Fibroblast of the aortic adventitia (primary cell): ENCODE results near the gene ZNF778. TPM values are rescaled to one million over a fixed set of nuclear protein-coding genes. Genes with fewer than 3 reads are reported as not detected.

Experiments used
- DNase-seq: peaks from one replicate; pipeline ENCODE4 v3.0.0-alpha.2; 2010; ENCODE audit warnings: low read depth
- H3K4me3 ChIP-seq: 2 replicates; pipeline ENCODE4 v1.5.1; 2011; ENCODE audit warnings: low read depth, mild to moderate bottlenecking, control low read depth, low read length, moderate library complexity
- total RNA-seq: library from RNA; depleted of rRNA; stranded (reverse); fragments of >200 nt; gene quantifications from 2 replicates; pipeline ENCODE4 v1.2.3, GENCODE V29; 2012; ENCODE audit warnings: low replicate concordance
- TF ChIP-seq, protein P1 (sequence below): IDR thresholded peaks from 2 replicates; pipeline ENCODE4 v1.5.1; 2011; ENCODE audit warnings: mild to moderate bottlenecking, low read length, control low read depth, inconsistent platforms; ENCODE audit not compliant: insufficient read depth

Gene ZNF778
- 8.0 and 13.8 TPM in 2 replicates for total RNA-seq

DNA sequence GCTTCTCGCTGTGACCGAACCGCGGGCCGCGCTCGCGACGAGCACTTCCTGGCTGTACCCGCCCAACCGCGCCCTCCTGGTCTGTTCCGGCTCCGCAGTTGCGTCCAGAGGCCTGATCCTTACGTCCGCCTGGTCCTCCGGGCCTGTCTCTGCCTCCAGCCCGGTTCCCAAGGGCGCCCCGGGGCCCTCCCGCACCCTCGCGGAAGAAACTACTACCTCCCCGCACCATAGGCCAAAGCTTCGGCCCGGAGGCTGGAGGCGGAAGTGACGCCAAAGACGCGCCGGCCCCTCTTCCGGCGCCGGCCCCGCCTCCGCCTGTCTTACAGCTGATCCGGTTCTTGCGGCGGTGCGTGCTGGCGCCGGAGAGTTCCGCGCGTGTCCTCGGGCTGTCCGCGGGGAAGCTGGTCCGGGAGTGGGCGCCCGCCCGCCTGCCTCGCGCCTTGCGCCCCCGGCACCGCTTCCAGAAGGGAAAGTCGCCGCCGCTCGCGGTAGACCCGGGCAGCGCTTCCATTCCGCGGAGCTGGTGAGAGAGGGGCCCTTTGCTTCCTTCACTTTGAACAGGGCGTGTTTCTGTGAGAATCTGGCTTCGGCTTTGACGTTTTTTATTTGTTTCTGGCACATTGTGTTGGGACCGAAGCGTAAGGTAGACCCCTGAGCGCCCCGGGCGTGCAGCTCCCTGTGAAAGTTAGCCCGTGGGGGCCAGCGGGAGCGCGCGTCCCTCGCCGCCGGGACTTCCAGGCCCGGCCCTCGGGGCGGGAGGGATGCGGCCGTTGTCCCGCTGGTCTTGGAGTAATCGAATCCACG lies at the start of gene ZNF778:
ZNF778 (plus strand) TSS at position 316 of the 804 bp plus-strand sequence. CDS start 3,425 bp downstream, outside the sequence.
- peak; percentile 76 for DNase-seq
- H3K4me3 ChIP-seq: peak within 1 kb of the TSS; percentile 87
- TF ChIP-seq, protein P1, sequence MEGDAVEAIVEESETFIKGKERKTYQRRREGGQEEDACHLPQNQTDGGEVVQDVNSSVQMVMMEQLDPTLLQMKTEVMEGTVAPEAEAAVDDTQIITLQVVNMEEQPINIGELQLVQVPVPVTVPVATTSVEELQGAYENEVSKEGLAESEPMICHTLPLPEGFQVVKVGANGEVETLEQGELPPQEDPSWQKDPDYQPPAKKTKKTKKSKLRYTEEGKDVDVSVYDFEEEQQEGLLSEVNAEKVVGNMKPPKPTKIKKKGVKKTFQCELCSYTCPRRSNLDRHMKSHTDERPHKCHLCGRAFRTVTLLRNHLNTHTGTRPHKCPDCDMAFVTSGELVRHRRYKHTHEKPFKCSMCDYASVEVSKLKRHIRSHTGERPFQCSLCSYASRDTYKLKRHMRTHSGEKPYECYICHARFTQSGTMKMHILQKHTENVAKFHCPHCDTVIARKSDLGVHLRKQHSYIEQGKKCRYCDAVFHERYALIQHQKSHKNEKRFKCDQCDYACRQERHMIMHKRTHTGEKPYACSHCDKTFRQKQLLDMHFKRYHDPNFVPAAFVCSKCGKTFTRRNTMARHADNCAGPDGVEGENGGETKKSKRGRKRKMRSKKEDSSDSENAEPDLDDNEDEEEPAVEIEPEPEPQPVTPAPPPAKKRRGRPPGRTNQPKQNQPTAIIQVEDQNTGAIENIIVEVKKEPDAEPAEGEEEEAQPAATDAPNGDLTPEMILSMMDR: no peak

DNA sequence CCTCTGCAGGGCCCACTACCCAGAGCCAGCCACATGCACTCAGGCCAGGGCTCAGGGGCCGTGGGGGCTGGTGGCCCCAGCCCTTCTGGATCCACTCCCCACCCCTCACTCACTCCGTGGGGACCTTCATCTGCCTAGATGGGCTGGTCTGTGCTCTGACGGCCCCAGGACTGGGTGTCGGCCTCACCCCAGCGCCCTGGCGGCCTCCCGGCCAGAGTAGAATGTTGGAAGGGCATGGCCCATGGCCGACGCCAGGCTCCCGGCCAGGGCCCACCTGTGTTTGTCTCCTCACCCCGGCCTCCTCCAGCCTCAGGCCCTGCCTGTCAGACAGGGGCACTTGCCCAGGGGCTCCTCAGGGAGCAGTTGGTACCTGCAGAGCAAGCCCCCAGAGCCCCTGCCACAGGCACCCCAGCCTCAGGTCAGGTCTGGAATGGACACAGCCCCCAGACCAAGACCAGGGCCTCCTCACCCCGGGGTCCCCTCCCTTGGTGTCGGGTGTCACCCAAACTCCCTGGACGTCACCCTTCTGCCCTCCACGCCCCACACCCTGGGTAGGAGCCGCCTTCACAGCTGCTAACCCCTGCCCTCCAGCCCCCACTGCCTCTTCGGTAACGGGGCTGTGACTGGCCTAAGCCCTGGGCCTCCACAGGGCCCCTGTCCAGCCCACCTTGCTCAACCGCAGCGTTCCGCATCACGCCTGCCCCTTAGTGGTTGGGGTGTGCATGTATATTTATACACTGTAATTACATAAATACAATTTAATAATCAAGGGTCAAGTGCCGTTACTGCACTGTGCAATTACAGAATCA lies 48.9 kb upstream of the ZNF778 start:
- no peak for DNase-seq
- no peak overlapping the region for H3K4me3 ChIP-seq
- TF ChIP-seq, protein P1: peak; percentile 5

DNA sequence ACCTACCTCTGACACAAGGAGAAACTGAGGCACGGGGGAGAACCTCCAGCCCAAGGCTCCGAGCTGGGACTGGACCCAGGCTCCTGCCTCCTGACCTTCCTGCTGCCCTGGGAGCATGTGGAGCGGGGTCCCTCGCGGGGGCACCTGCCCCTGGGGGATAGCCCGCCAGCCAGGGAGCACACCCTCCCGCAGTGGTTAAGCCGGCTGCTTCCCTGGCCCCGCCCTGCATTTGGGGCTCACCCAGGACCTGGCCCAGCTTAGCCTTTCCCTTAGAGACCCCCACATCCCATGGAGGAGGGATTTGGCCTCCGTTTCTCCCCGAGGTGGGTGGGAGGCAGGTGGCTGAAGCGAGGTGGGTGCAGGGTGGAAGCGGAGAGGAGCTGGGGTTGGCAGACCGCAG lies 47.7 kb upstream of the ZNF778 start:
- TF ChIP-seq, protein P1: no peak
- DNase-seq: no peak
- no peak overlapping the region for H3K4me3 ChIP-seq

DNA sequence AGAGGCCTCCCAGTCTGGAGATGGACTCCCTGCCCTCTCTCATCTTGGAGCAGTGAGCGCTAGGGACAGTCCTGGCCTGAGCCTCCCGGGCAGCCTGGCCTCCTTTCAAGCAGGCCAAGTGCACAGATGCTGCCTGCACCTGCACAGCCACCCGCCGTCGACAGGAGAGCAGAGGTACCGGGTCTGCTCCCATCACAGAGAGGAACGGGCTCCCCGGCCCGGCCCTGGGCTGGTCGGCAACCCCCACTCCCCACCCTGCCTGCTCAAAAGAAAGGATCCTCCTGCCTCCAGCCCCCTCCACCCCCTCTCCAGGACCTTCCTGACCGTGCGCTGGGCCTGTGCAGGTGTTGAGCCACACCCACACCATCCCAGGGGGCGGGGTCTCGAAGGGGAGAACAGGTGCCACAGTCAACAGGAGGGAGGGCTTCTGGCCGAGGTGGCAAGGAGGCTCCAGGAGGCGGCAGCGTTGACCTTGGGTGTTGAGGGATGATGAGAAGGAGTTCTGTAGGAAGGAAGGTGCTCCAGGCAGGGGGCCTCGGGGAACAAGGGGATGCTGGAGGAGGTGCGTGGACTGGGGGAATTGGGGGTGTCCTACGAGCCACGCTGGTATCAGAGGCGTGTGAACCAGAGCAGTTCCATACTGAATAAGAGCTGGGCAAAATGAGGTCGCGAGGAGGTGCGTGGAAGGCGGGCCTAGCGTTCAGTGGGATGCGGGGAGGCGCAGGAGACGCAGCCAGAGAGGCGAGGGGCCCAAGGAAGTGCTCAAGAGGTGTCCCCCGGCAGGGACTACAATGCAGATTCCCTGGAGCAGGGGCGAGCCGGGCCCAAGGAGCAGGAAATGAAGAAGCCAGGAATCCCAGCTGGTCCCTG lies 46.9 kb upstream of the ZNF778 start:
- peak overlapping the region; percentile 33 for H3K4me3 ChIP-seq
- TF ChIP-seq, protein P1: no peak
- no peak for DNase-seq

DNA sequence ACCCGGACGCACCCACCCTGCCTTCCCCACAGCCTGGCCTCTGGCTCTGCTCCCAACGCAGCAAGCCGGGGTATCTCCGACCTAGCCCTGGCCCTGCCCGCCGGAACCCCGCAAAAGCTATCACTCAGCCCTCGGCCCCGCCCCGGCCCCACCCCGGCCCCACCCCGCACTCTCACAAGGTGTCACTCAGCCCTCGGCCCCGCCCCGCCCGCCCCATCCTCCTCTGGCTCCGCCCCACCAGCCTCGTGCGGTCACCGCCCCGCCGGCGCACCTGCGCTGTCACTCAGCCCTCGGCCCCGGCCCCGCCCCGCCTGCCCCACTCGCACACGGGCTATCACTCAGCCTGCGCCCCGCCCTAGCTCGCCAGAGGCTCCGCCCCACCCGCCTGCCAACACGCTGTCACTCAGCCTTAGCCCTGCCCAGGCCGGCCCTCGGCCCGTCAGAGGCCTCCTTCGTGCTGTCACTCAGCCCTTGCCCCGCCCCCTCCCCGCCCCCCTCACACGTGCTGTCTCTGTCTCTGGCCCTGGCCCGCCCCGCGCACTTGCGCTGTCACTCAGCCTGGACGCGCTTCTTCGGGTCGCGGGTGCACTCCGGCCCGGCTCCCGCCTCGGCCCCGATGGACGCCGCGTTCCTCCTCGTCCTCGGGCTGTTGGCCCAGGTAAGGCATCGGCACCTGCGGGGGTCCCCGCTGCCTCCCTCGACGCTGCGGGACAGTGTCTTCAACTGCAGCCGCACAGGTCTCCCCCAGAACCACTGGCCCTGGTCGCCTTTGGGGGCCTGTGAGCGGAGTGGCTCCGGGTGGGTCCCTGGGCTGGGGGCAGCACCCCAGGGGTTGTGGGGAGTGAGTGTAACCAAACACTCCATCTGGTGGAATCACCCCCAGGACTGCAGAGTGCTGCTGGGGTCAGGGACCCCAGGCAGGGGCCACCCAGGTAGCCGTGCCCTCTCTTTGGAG lies 46.0 kb upstream of the ZNF778 start, which contains the start of gene CDH15:
CDH15 (plus strand) TSS at position 533 of the 955 bp plus-strand sequence; CDS start at position 617, 84 bp downstream.
- peak within 1 kb of the TSS; percentile 33 for H3K4me3 ChIP-seq
- peak; percentile 69 for DNase-seq
- TF ChIP-seq, protein P1: no peak
